ENCODE results near the gene RAB1B. TPM values are rescaled to one million over a fixed set of nuclear protein-coding genes. Genes with fewer than 3 reads are reported as not detected.

The RAB1B gene
- total and polyA plus RNA-seq, 2 donors from 2014 or later: 153 to 197 TPM

DNA sequence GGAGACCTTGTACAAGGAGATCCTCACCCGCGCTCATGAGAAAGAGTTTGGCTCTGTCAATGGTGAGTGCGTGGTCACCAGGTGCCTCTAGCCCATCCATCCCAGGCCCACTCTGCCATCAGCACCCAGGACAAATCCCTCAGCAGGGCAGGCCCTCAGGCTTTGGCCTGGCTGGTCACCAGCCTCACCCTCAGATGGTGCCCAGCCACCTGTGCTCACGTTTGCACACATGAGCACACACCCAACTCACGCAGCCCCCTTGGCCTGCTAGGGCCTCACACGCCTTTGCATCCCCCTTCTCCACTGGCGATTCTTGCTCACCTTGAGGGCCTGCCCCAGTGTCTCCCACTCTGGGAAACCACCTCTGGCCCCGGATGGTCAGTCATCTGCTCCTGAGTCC is 4.1 kb upstream of the RAB1B start:
- Histone ChIP-seq H3K36me3 (ENCODE audit: control insufficient read depth in 2 of 3, insufficient read depth in 3 of 3, low read length in 3 of 3) (peaks cover 2 to 7% (median 4%) of the 10 kb centered on the region in 3 donors), H3K9me3 (ENCODE audit: control insufficient read depth in 2 of 3, insufficient read depth in 1 of 3, low read length in 3 of 3) (no peaks in the 10 kb centered on the region), H3K4me1 (ENCODE audit: control insufficient read depth in 2 of 3, insufficient read depth in 2 of 3, low read depth in 1 of 3, low read length in 3 of 3) (peaks cover 0 to 9% (median 0%) of the 10 kb centered on the region in 3 donors), H3K27ac (ENCODE audit: low read depth in 2 of 2, low read length in 2 of 2) (no peak overlapping the region), H3K4me3 (ENCODE audit: low read length in 3 of 3) (no peak overlapping the region), H3K27me3 (ENCODE audit: control insufficient read depth, insufficient read depth, low read length) (no peaks in the 10 kb centered on the region), H3K9ac (ENCODE audit: low read length in 3 of 3) (no peak overlapping the region)
- no peak for FAIRE-seq
- no peak for DNase-seq
- TF ChIP-seq, protein P1, sequence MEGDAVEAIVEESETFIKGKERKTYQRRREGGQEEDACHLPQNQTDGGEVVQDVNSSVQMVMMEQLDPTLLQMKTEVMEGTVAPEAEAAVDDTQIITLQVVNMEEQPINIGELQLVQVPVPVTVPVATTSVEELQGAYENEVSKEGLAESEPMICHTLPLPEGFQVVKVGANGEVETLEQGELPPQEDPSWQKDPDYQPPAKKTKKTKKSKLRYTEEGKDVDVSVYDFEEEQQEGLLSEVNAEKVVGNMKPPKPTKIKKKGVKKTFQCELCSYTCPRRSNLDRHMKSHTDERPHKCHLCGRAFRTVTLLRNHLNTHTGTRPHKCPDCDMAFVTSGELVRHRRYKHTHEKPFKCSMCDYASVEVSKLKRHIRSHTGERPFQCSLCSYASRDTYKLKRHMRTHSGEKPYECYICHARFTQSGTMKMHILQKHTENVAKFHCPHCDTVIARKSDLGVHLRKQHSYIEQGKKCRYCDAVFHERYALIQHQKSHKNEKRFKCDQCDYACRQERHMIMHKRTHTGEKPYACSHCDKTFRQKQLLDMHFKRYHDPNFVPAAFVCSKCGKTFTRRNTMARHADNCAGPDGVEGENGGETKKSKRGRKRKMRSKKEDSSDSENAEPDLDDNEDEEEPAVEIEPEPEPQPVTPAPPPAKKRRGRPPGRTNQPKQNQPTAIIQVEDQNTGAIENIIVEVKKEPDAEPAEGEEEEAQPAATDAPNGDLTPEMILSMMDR (IDR thresholded peaks at IDR 0.05; ENCODE audit: borderline replicate concordance, extremely low read depth, insufficient read depth): no peak
- intact Hi-C loops (cut with DNase I): no loop called here

DNA sequence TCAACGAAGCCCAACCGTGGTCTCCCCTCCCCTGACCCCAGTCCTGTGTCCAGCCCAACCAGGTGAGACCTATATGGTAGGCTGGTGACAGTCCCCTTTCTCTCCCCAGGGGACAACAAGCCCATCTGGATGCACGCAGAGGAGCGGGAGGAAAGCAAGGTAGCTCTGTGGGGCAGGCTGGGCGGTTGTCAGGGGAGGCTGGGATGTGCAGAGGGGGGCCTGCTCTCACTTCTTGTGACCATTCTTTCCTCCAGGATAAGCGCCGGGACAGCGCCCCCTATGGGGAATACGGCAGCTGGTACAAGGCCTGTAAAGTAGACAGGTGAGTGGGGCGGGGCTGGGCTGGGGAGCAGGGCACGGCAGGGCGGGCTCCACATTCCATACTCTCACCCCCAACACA is 3.5 kb upstream of the RAB1B start:
- no peak for FAIRE-seq
- no peaks in the 10 kb centered on the region for H3K27me3 ChIP-seq (ENCODE audit: control insufficient read depth, insufficient read depth, low read length)
- peaks cover 0 to 13% (median 5%) of the 10 kb centered on the region in 3 donors for H3K4me1 ChIP-seq (ENCODE audit: control insufficient read depth in 2 of 3, insufficient read depth in 2 of 3, low read depth in 1 of 3, low read length in 3 of 3)
- DNase-seq: peak in 1 of 5 donors; percentile 61
- no peak overlapping the region for H3K4me3 ChIP-seq (ENCODE audit: low read length in 3 of 3)
- TF ChIP-seq, protein P1 (IDR thresholded peaks at IDR 0.05; ENCODE audit: borderline replicate concordance, extremely low read depth, insufficient read depth): no peak
- no peak overlapping the region for H3K9ac ChIP-seq (ENCODE audit: low read length in 3 of 3)
- H3K27ac ChIP-seq (ENCODE audit: low read depth in 2 of 2, low read length in 2 of 2): no peak overlapping the region
- H3K9me3 ChIP-seq (ENCODE audit: control insufficient read depth in 2 of 3, insufficient read depth in 1 of 3, low read length in 3 of 3): no peaks in the 10 kb centered on the region
- intact Hi-C loops (cut with DNase I): no loop called here
- peaks cover 2 to 7% (median 4%) of the 10 kb centered on the region in 3 donors for H3K36me3 ChIP-seq (ENCODE audit: control insufficient read depth in 2 of 3, insufficient read depth in 3 of 3, low read length in 3 of 3)

DNA sequence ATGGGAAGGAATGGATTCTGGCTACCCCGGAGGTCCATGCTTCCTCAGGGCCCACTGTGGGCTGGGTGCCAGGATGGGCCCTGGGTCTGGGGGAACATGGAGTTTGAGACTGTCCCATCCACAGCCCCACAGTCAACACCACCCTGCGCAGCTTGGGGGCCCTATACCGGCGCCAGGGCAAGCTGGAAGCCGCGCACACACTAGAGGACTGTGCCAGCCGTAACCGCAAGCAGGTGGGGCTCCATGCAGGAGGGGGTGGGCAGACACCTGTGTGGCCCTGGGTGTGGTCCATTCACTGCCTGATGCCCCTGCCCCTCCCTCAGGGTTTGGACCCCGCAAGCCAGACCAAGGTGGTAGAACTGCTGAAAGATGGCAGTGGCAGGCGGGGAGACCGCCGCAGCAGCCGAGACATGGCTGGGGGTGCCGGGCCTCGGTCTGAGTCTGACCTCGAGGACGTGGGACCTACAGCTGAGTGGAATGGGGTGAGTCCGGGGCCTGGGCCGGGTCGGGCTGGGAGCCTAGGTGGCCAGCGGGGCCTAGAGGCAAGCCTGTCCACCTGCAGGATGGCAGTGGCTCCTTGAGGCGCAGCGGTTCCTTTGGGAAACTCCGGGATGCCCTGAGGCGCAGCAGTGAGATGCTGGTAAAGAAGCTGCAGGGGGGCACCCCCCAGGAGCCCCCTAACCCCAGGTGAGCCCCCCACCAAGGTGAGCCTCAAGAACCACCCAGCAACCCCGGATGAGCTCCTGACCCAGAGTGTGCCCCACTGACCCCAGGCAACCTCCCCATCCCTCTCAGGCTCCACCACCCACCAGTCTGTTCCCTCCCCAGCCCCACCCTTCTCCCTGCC is 2.7 kb upstream of the RAB1B start:
- Histone ChIP-seq H3K27me3 (ENCODE audit: control insufficient read depth, insufficient read depth, low read length) (no peaks in the 10 kb centered on the region), H3K4me3 (ENCODE audit: low read length in 3 of 3) (no peak overlapping the region), H3K27ac (ENCODE audit: low read depth in 2 of 2, low read length in 2 of 2) (no peak overlapping the region), H3K9me3 (ENCODE audit: control insufficient read depth in 2 of 3, insufficient read depth in 1 of 3, low read length in 3 of 3) (no peaks in the 10 kb centered on the region), H3K4me1 (ENCODE audit: control insufficient read depth in 2 of 3, insufficient read depth in 2 of 3, low read depth in 1 of 3, low read length in 3 of 3) (peaks cover 0 to 13% (median 6%) of the 10 kb centered on the region in 3 donors), H3K36me3 (ENCODE audit: control insufficient read depth in 2 of 3, insufficient read depth in 3 of 3, low read length in 3 of 3) (peaks cover 0 to 7% (median 2%) of the 10 kb centered on the region in 3 donors), H3K9ac (ENCODE audit: low read length in 3 of 3) (no peak overlapping the region)
- DNase-seq (peak in 2 of 5 donors; percentile 72 to 81), FAIRE-seq (no peak)
- TF ChIP-seq, protein P1 (IDR thresholded peaks at IDR 0.05; ENCODE audit: borderline replicate concordance, extremely low read depth, insufficient read depth): no peak
- intact Hi-C loops (cut with DNase I): no loop called here

All from kidney (tissue), 14 donors.